HepG2 (cell line): ENCODE data around the gene MBD3. TPM values are rescaled to one million over a fixed set of nuclear protein-coding genes. Genes with fewer than 3 reads are reported as not detected.

Source experiments
- ATAC-seq: fragments of 200-7000 bp; cut with Tn5 transposase; 3 replicates; pipeline ENCODE4 v1.9.1; 2020; ENCODE audit warnings: mild to moderate bottlenecking, moderate library complexity
- BruUV-seq: library from RNA; stranded (reverse); fragments of 400-500 nt; replicated peaks from 2 replicates; lab custom pipeline; 2021; lab: Mats Ljungman, UMichigan
- CTCF ChIA-PET: fragments of 300-600 bp; formaldehyde crosslinking; extraction: SDS; loops from one replicate; lab custom pipeline; 2021; ENCODE audit warnings: low total read pairs, inconsistent platforms, low intra/inter-chr PET ratio; lab: Yijun Ruan, JAX
- POLR2A ChIA-PET: fragments of 350-600 bp; sonication (Branson Sonifier 250); formaldehyde crosslinking; loops from one replicate; lab custom pipeline; 2020; ENCODE audit warnings: antibody characterized with exemption, inconsistent platforms; lab: Yijun Ruan, JAX
- DNase-seq: peaks from one replicate; pipeline ENCODE4 v3.0.0-alpha.2; 2015; ENCODE audit warnings: low spot score
- FAIRE-seq: peaks from 3 replicates; lab custom pipeline; 2011; peaks lifted over from hg19 to GRCh38; lab: Jason Lieb, UNC
- H2AFZ ChIP-seq: one replicate; pipeline ENCODE4 v1.6.1; 2011; ENCODE audit warnings: low read length, inconsistent platforms
- H3K27ac ChIP-seq: fragments of 300-600 bp; 3 replicates; pipeline ENCODE4 v1.8.0; 2011; ENCODE audit warnings: mixed run types, mild to moderate bottlenecking, mixed read lengths, low read length, inconsistent platforms; ENCODE audit not compliant: insufficient read depth; ENCODE audit errors: extremely low read length
- H3K27me3 ChIP-seq, 2 experiments: fragments of 200-600 bp in 1 of 2; 2 replicates in 1 of 2; 3 replicates in 1 of 2; pipeline versions ENCODE4 v1.6.0 to v1.8.0; 2011; ENCODE audit warnings: low read length in 2 of 2, mild to moderate bottlenecking in 2 of 2, moderate library complexity in 2 of 2, inconsistent platforms in 1 of 2; ENCODE audit not compliant: insufficient read depth in 2 of 2, control insufficient read depth in 1 of 2
- H3K36me3 ChIP-seq, 2 experiments: fragments of 200-600 bp in 1 of 2; replicated peaks in 1 of 2; 2 replicates in 1 of 2; 3 replicates in 1 of 2; pipeline versions ENCODE4 v1.5.1 to v1.8.0; 2011; ENCODE audit warnings: low read length in 2 of 2, inconsistent platforms in 1 of 2; ENCODE audit not compliant: insufficient read depth in 2 of 2, control insufficient read depth in 1 of 2
- H3K4me1 ChIP-seq: 2 replicates; pipeline ENCODE4 v1.5.1; 2012; ENCODE audit warnings: low read length, inconsistent platforms; ENCODE audit not compliant: insufficient read depth
- H3K4me2 ChIP-seq: 2 replicates; pipeline ENCODE4 v1.6.0; 2011; ENCODE audit warnings: low read depth, low read length, inconsistent platforms
- H3K4me3 ChIP-seq, 3 experiments: fragments of 200-600 bp in 1 of 3; sonication (generic), shearing (Covaris generic) in 1 of 3; replicated peaks in 1 of 3; 2 replicates each; pipeline ENCODE4 v1.5.1; 2011 to 2016; ENCODE audit warnings: low read length in 3 of 3, inconsistent platforms in 2 of 3, low read depth in 2 of 3, mild to moderate bottlenecking in 2 of 3, control low read depth in 1 of 3, mixed read lengths in 1 of 3; ENCODE audit not compliant: insufficient read depth in 1 of 3
- H3K79me2 ChIP-seq: one replicate; pipeline ENCODE4 v1.6.1; 2011; ENCODE audit warnings: low read length, inconsistent platforms; ENCODE audit not compliant: insufficient read depth
- H3K9ac ChIP-seq: 2 replicates; pipeline ENCODE4 v1.6.0; 2011; ENCODE audit warnings: mild to moderate bottlenecking, low read depth, low read length, inconsistent platforms; ENCODE audit not compliant: insufficient read depth
- H3K9me3 ChIP-seq: 2 replicates; pipeline ENCODE4 v1.5.1; 2012; ENCODE audit warnings: mild to moderate bottlenecking, low read length
- H4K20me1 ChIP-seq: 2 replicates; pipeline ENCODE4 v1.6.0; 2011; ENCODE audit warnings: inconsistent platforms, mild to moderate bottlenecking, low read length, moderate library complexity; ENCODE audit not compliant: insufficient read depth
- KDM5B ChIP-seq: sonication (generic); formaldehyde crosslinking; IDR thresholded peaks from 2 replicates; pipeline ENCODE4 v1.4.0; 2020; ENCODE audit warnings: missing genetic modification reagents, mild to moderate bottlenecking, borderline replicate concordance
- KDM6A ChIP-seq: IDR thresholded peaks from 2 replicates; pipeline ENCODE4 v1.6.1; 2016; ENCODE audit warnings: low read depth
- ZNF510 ChIP-seq: sonication (generic); formaldehyde crosslinking; IDR thresholded peaks from 2 replicates; pipeline ENCODE4 v1.4.0; 2020; ENCODE audit warnings: low read depth, mild to moderate bottlenecking, missing genetic modification reagents
- ZNF7 ChIP-seq: IDR thresholded peaks from 2 replicates; pipeline ENCODE4 v1.6.1; 2016; ENCODE audit warnings: missing biosample characterization, missing genetic modification reagents
- ZSCAN22 ChIP-seq: sonication (generic); formaldehyde crosslinking; IDR thresholded peaks from 2 replicates; pipeline ENCODE4 v1.4.0; 2020; ENCODE audit warnings: mild to moderate bottlenecking, missing genetic modification reagents
- WGBS: methylation state at CpG from one replicate; pipeline ENCODE4 v1.1.6; 2017; ENCODE audit warnings: low lambda C conversion rate; 5-methylcytosine and 5-hydroxymethylcytosine counted together
- in situ Hi-C: cut with HindIII; loops from 2 replicates; pipeline ENCODE4 v1.10.0; 2017; ENCODE audit warnings: low pct_unique_long_range_greater_than_20kb; ENCODE audit not compliant: extremely low pct_ligation_motif_present
- intact Hi-C: fragments of 100-400 bp; cut with micrococcal nuclease; formaldehyde crosslinking; loops from one replicate; pipeline ENCODE4 v1.10.0; 2022; ENCODE audit not compliant: unreplicated experiment
- polyA plus RNA-seq, 8 experiments: library from polyadenylated mRNA; depleted of rRNA in 3 of 8; stranded (reverse) in 7 of 8; unstranded in 1 of 8; fragments of >200 nt; fragmentation: Illumina TruSeq in 4 of 8; extraction: Trizol in 4 of 8; gene quantifications; 2 replicates each; pipeline versions ENCODE4 v1.2.1 to v1.2.3, GENCODE V29; 2011 to 2016; ENCODE audit warnings: low read depth in 4 of 8, missing spikeins in 1 of 8, mixed read lengths in 1 of 8; ENCODE audit not compliant: insufficient read depth in 1 of 8
- total RNA-seq, 5 experiments: library from RNA; depleted of rRNA; stranded (reverse); fragments of >200 nt; fragmentation: Illumina TruSeq; extraction: Trizol; gene quantifications; 2 replicates each; pipeline ENCODE4 v1.2.3, GENCODE V29; 2016; ENCODE audit warnings: low read depth in 1 of 5
- TF ChIP-seq, protein P1 (sequence below): sonication (generic); formaldehyde crosslinking; IDR thresholded peaks from 2 replicates; pipeline ENCODE4 v1.5.1; 2020; ENCODE audit warnings: mild to moderate bottlenecking, missing genetic modification reagents, moderate library complexity
- TF ChIP-seq, protein P2 (sequence below): sonication (generic); formaldehyde crosslinking; IDR thresholded peaks from 2 replicates; pipeline ENCODE4 v1.8.1; 2023; ENCODE audit warnings: mild to moderate bottlenecking, inconsistent platforms, moderate library complexity, missing genetic modification reagents, borderline replicate concordance
- TF ChIP-seq, protein P3 (sequence below): IDR thresholded peaks from 2 replicates; pipeline ENCODE4 v1.6.1; 2016; ENCODE audit warnings: low read depth, missing genetic modification reagents, missing compliant biosample characterization

The MBD3 gene
- total and polyA plus RNA-seq, 2 of the 13 experiments (the other 11 are each of a cell fraction or from before 2014, with no cell fraction given), result 21.2 to 76.9 TPM

DNA sequence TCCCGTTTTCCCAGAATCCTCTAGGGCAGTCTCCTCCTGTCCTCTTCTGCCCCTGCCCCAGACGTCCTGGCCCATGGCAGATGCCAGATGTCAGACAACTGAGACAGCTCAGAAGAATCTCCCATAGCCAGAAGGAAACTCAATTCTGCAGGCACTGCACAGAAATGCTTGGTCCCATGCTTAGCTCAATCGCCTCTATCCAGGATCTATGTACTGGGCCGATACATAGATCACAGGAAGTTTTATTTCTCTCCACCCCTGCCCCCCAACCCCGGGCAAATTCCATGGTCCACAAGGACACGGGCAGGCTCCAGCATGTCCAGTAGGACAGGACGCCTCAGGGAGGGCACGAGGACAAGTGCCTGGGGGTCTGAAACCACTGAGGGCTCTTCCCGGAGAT is 4.8 kb downstream of the MBD3 start (continued):
- TF ChIP-seq, protein P1, sequence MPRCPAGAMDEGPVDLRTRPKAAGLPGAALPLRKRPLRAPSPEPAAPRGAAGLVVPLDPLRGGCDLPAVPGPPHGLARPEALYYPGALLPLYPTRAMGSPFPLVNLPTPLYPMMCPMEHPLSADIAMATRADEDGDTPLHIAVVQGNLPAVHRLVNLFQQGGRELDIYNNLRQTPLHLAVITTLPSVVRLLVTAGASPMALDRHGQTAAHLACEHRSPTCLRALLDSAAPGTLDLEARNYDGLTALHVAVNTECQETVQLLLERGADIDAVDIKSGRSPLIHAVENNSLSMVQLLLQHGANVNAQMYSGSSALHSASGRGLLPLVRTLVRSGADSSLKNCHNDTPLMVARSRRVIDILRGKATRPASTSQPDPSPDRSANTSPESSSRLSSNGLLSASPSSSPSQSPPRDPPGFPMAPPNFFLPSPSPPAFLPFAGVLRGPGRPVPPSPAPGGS (CRISPR knock-in tag), result no peak
- TF ChIP-seq, all 625 proteins: peak for 42

DNA sequence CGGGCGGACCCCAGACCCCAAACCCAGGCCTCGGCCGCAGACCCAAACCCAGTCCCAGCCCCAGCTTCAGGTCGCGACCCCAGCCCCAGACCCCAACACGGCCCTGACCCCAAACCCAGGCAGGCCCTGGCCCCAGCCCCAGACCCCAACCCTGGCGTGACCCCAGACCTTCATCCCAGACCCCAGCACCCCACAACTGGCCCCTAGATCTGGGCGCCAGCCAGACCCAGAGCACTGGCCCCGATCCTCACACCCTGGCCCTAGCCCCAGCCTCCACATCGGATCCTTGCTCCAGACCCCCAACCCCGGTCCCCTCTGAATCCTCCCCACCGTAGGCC is 7.5 kb downstream of the MBD3 start:
- no TSS peak for BruUV-seq
- Histone ChIP-seq H3K4me2 (no peak overlapping the region), H3K79me2 (peaks cover 28% of the 10 kb centered on the region), H3K9me3 (no peaks in the 10 kb centered on the region), H3K27ac (no peak overlapping the region), H3K27me3 (no peaks in the 10 kb centered on the region), H3K4me3 (no peak overlapping the region), H3K36me3 (peaks cover 14 to 39% of the 10 kb centered on the region in 2 experiments; a peak in 4 of 5 replicates), H2AFZ (no peak overlapping the region), H3K4me1 (peaks cover 45% of the 10 kb centered on the region), H3K9ac (no peak overlapping the region), H4K20me1 (no peaks in the 10 kb centered on the region)
- ChIA-PET POLR2A (no interaction called here), CTCF (no interaction called here)
- FAIRE-seq (no peak), DNase-seq (no peak), ATAC-seq (no peak)
- intact Hi-C loops (no loop called here), in situ Hi-C loops (no loop called here)
- 100% methylated on average over 5 of the region's 13 CpGs for WGBS
- TF ChIP-seq ZNF510 (no peak), ZSCAN22 (no peak), KDM6A (CRISPR knock-in tag) (no peak), KDM5B (CRISPR knock-in tag) (no peak), ZNF7 (CRISPR knock-in tag) (no peak)
- TF ChIP-seq, protein P2, sequence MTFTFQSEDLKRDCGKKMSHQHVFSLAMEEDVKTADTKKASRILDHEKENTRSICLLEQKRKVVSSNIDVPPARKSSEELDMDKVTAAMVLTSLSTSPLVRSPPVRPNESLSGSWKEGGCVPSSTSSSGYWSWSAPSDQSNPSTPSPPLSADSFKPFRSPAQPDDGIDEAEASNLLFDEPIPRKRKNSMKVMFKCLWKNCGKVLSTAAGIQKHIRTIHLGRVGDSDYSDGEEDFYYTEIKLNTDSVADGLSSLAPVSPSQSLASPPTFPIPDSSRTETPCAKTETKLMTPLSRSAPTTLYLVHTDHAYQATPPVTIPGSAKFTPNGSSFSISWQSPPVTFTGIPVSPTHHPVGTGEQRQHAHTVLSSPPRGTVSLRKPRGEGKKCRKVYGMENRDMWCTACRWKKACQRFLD (CRISPR knock-in tag), result no peak
- TF ChIP-seq, protein P3, sequence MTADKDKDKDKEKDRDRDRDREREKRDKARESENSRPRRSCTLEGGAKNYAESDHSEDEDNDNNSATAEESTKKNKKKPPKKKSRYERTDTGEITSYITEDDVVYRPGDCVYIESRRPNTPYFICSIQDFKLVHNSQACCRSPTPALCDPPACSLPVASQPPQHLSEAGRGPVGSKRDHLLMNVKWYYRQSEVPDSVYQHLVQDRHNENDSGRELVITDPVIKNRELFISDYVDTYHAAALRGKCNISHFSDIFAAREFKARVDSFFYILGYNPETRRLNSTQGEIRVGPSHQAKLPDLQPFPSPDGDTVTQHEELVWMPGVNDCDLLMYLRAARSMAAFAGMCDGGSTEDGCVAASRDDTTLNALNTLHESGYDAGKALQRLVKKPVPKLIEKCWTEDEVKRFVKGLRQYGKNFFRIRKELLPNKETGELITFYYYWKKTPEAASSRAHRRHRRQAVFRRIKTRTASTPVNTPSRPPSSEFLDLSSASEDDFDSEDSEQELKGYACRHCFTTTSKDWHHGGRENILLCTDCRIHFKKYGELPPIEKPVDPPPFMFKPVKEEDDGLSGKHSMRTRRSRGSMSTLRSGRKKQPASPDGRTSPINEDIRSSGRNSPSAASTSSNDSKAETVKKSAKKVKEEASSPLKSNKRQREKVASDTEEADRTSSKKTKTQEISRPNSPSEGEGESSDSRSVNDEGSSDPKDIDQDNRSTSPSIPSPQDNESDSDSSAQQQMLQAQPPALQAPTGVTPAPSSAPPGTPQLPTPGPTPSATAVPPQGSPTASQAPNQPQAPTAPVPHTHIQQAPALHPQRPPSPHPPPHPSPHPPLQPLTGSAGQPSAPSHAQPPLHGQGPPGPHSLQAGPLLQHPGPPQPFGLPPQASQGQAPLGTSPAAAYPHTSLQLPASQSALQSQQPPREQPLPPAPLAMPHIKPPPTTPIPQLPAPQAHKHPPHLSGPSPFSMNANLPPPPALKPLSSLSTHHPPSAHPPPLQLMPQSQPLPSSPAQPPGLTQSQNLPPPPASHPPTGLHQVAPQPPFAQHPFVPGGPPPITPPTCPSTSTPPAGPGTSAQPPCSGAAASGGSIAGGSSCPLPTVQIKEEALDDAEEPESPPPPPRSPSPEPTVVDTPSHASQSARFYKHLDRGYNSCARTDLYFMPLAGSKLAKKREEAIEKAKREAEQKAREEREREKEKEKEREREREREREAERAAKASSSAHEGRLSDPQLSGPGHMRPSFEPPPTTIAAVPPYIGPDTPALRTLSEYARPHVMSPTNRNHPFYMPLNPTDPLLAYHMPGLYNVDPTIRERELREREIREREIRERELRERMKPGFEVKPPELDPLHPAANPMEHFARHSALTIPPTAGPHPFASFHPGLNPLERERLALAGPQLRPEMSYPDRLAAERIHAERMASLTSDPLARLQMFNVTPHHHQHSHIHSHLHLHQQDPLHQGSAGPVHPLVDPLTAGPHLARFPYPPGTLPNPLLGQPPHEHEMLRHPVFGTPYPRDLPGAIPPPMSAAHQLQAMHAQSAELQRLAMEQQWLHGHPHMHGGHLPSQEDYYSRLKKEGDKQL (CRISPR knock-in tag), result no peak
